Hepatocyte (in vitro differentiated cells): ENCODE measurements around the gene LDAH.

ENCODE experiments used
- CTCF ChIP-seq: fragments of 200-600 bp; sonication (generic); IDR thresholded peaks from 2 replicates; pipeline ENCODE4 v1.5.1; 2016; ENCODE audit warnings: antibody characterized with exemption, mild to moderate bottlenecking; ENCODE audit not compliant: poor library complexity
- EZH2 ChIP-seq: fragments of 200-600 bp; sonication (generic); IDR thresholded peaks from 2 replicates; pipeline ENCODE4 v1.6.1; 2016; ENCODE audit warnings: antibody characterized with exemption, mild to moderate bottlenecking, borderline replicate concordance
- EZH2phosphoT487 ChIP-seq: fragments of 200-600 bp; sonication (generic); IDR thresholded peaks from one replicate; pipeline ENCODE4 v1.6.1; 2018; ENCODE audit warnings: antibody characterized with exemption, mild to moderate bottlenecking, low read depth, moderate library complexity; ENCODE audit not compliant: unreplicated experiment, severe bottlenecking

DNA sequence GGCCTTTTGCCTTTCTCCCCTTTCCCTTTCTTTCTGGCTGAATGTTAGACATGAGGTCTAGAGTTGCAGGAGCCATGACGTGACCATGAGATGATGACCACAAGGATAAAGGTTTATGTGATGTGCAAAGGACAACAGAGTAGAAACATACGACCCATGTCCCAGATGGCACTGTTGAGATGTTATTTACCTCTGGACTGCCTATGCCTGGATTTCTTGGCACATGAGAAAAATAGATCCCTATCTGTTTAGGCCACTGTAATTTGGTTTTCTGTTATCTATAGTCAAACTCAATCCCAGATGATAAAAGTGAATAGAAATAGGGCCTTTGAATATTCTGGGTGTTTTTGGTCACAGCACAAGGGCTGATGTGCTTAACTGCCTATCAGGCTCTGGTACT, 97.1 kb downstream of the LDAH start:
- no peak for TF ChIP-seq CTCF
- TF ChIP-seq EZH2: no peak
- no peak for TF ChIP-seq EZH2phosphoT487
